ENCODE data around the gene FRY.
"Not testable (repeated sequence)": the region's sequence is repeated elsewhere in the genome, so short reads cannot be mapped to it uniquely, and the experiment has no call there.

Gene FRY

GRCh38 chr13:32044446-32044845 lies 12.9 kb downstream of the FRY start:
- DNase-seq = no peak

DNA sequence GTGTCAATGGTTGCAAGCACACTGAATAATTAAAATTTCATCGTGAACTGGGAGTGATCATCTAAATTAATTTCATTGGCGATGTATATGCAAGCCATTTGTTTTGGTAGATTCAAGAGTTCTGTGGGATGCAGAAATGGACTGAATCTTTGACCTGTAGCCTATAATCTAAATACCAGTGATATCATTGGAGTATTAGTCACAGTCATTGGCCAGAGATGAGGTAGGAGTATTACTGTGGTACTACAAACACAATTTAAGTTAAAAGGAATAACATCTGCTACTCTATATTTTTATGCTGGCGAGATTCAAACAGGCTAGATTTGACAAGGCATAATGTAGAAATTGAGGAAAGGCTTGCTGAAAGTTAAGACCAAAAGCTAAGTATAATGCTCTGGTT lies 14.0 kb downstream of the FRY start:
- no peak for DNase-seq

GRCh38 chr13:32045982-32046785 lies 14.6 kb downstream of the FRY start:
- no peak for DNase-seq

GRCh38 chr13:32047088-32047487 lies 15.5 kb downstream of the FRY start:
- no peak for DNase-seq

- DNase-seq = no peak
Measured at GRCh38 chr13:32047793-32048192, 16.2 kb downstream of the FRY start.

DNA sequence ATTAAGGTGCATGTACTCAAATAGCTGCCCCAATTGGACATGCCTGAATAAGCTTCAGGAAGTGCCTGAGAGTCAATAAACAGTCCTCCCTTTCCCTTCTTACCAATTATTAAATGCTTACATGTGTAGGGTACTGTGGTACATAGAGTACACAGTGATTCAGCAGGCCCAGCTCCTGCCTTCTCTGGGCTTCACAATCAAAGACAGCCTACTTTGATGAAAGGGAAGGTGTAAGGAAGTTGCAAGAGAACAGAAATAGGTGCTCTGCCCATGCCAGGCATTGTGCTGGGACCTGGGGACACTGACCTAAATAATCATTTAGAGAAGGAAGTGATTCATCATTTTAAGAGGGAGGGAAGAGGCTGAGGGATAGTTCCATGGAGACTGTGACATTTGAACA lies 17.2 kb downstream of the FRY start:
- DNase-seq = no peak

DNA sequence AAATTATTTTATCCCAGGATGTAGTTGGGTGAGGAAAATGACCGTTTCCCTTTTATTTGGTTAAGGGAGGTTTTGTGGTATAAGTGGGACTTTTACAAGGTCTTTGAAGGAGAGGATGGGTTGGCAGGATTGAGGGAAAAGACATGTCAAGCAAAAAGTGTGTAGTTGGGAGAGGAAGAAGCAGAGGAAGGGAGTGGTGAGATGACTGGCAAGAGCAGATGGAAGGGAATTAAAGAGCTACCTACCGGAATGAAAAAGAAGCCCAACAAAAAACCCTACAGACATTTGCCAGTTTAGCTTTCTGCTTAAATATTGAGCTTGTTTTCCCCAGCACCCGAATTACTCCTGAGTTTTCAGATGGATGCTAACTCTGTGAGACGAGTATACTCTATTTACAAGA lies 19.6 kb downstream of the FRY start:
- DNase-seq = no peak

- DNase-seq = no peak
Measured at GRCh38 chr13:32056316-32056715, 24.7 kb downstream of the FRY start.

- DNase-seq = not testable (repeated sequence)
Measured at GRCh38 chr13:32057325-32057724, 25.8 kb downstream of the FRY start.

DNA sequence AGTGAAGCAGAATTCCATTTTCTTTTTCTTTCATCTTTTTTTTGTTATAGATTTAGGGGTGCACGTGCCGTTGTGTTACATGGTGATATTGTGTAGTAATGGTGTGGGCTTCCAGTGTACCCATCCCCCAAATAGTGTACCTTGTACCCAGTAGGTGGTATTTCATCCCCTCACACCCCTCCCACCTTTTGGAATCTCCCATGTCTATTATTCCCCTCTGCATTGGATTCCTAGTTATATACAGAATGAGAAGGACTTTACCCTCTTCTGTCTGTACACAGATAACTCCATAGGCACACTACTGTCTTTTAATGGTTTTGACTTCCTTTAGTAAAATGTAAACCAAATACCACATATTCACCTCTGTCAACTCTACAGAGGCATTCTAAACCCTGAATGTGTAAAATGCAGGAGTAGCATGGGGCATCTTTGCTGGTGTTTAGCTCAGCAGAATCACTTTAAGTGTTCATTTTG lies 28.0 kb downstream of the FRY start:
- no peak for DNase-seq

DNA sequence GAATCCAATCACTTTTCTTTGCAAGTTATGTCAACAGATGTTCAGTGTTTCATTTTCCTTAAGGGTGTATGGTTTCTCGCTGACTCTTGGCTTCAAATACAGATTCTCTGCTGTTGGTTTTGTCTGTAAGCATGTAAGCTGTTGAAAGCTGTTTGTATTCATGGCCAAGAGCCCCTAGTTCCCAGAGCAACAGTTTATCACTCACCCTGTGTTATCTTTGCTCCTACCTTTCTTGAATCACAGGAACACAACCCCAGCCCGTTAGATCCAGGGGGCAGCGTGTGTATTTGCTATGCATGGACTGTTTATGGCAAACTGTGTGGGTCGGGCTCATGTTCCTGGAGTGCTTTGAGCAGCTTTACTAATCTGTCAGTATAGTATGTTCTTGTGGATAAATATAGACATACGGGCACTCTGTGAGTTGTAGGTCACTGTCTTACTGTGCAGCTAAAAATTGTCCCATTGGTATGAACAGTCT lies 28.9 kb downstream of the FRY start:
- no peak for DNase-seq

DNA sequence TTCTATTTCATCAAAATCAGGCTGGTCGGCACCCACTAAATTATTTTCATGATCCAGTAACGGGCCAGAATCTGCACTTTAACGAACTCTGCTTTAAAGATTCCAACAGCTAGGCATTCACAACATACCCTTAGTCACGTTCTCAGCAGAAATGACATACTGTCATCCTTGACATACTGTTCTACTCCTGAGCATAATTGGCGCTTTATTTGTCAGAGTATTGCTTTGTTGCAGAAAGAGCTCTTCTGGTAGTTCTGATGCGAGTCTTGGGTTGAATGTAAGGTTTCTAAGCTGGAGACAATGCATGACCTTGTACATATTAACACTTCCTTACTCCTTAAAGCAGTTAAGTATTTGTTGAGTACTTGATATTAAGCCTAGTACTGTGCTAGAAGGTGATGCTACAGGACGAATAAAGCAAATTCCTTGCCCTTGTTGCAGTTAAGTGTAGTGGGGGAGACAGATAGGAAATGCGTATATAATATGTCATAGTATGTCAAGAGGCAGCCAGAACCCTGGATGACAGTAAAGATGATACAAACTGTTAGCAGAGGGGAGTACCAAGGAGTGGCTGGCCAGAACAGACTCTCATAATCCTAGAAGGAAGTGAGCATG lies 32.2 kb downstream of the FRY start:
- no peak for DNase-seq

- no peak for DNase-seq
Measured at GRCh38 chr13:32067149-32067961, 35.8 kb downstream of the FRY start.

DNA sequence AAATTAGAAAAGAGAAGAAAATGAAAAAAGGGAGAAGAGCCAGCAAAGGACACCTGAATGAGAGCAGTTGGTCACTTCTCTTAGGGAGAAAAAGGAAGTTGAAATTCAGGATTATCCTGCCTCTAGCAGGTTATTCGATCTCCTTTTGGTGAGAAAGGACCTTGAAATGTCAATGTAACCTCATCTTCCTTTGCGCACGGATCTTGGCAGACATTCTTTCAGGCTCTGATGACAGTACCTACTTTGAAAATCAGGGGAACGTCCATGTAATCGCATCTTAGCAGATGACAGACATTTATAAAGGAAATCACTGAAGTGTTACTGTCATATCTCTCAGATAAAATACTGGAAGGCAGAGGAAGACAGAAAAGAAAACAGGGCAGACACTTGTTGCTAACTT lies 36.7 kb downstream of the FRY start:
- no peak for DNase-seq

GRCh38 chr13:32073180-32073864 lies 41.7 kb downstream of the FRY start:
- DNase-seq = no peak

- DNase-seq = no peak
Measured at GRCh38 chr13:32075170-32075851, 43.7 kb downstream of the FRY start.

- no peak for DNase-seq
Measured at GRCh38 chr13:32079587-32079986, 48.0 kb downstream of the FRY start.

- no peak for DNase-seq
Measured at GRCh38 chr13:32080328-32080744, 48.8 kb downstream of the FRY start.

DNA sequence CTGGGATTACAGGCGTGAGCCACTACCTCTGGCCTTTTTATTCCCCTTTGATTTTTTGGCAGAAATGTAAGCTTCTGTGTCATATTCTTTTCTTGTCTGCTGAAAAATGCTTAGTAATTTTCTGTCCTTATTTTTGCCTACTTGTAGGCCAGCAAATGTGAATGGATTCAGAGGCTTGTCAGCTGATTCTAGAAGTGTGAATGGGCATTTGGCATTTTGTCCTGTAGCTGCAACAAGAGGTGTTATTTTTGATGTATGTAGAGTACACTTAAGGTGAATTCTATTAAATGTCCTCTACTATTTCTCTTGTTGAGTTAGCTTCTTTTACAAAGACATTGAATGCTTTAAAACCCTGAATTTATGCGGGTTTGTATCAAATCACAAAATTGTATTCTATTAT lies 50.0 kb downstream of the FRY start:
- DNase-seq = no peak

GRCh38 chr13:32086366-32086765 lies 54.8 kb downstream of the FRY start:
- DNase-seq = no peak

DNA sequence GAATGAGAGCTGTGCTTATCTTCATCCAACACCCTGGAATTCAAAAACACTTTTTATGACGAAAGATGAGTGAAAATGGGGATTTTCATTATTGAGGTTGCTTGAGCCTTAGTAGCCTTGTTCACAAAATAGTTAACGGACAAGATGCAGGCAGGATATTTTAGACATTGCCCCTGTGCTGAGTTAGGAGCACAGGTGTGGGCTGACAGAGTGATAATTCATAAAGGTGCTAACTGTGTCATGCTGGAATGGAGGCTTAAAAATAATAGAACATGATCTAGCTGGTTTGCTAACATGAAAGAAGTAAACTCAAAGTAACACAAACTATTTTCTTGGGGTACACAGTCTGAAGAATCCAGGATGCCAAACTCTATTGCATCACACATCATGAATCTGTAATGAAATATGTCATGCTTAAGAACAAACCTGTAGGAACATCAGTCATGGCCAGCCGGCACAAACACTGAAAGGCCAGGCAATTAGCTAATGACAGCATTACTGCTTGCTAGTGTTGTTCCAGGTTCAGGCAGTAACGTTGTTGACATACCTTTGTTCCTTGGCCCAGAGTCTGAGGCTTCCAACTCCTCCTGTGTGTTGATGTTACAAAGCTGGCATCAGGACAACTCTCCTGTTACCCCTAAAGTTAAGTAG lies 55.3 kb downstream of the FRY start:
- DNase-seq = no peak
